ENCODE data around the gene TNIP1. TPM values are rescaled to one million over a fixed set of nuclear protein-coding genes. Genes with fewer than 3 reads are reported as not detected.

TNIP1 gene
- total RNA-seq, 2 experiments from 2014 or later: 388 to 401 TPM

- no peak for DNase-seq
- no peaks in the 10 kb centered on the region for H3K9me3 Mint-ChIP-seq
- no peaks in the 10 kb centered on the region for H3K27me3 Mint-ChIP-seq
- H3K36me3 Mint-ChIP-seq: peaks cover 82% of the 10 kb centered on the region
- intact Hi-C loops (cut with micrococcal nuclease): no loop called here
- no peak overlapping the region for H3K4me3 Mint-ChIP-seq
- ChIA-PET CTCF (interaction anchor here (0.9 to 4.8 kb wide), 3 partner anchors 9 to 41 kb away, joined by 3 to 21 read pairs (median 16); no protein-coding TSS in a partner anchor), POLR2A (interaction anchor here (1.3 kb wide), 1 partner anchor 10 kb away, joined by 4 read pairs; no protein-coding TSS in a partner anchor)
- peaks cover 87% of the 10 kb centered on the region for H3K4me1 Mint-ChIP-seq (ENCODE audit: low read depth)
- peak overlapping the region; percentile 90 for H3K27ac Mint-ChIP-seq
Observed at GRCh38 chr5:151074557-151074956, 6.3 kb downstream of the TNIP1 start.

GRCh38 chr5:151073280-151073679 lies 7.6 kb downstream of the TNIP1 start:
- H3K4me3 Mint-ChIP-seq: no peak overlapping the region
- intact Hi-C loops (cut with micrococcal nuclease): no loop called here

GRCh38 chr5:151072630-151073025 lies 8.2 kb downstream of the TNIP1 start:
- intact Hi-C loops (cut with micrococcal nuclease): no loop called here
- peak overlapping the region; percentile 63 for H3K27ac Mint-ChIP-seq
- H3K36me3 Mint-ChIP-seq: peaks cover 82% of the 10 kb centered on the region
- H3K4me3 Mint-ChIP-seq: no peak overlapping the region
- POLR2A ChIA-PET: interaction anchor here (0.6 to 0.9 kb wide), 2 partner anchors 8 to 42 kb away, joined by 3 to 5 read pairs; partner anchors contain the start of gene TNIP1
- H3K4me1 Mint-ChIP-seq (ENCODE audit: low read depth): peaks cover 94% of the 10 kb centered on the region
- no peaks in the 10 kb centered on the region for H3K27me3 Mint-ChIP-seq
- DNase-seq: no peak
- CTCF ChIA-PET: interaction anchor here (13.2 kb wide), 1 partner anchor 22 kb away, joined by 101 read pairs; no protein-coding TSS in a partner anchor
- no peaks in the 10 kb centered on the region for H3K9me3 Mint-ChIP-seq

More at GRCh38 chr5:151073280-151073679, 7.6 kb downstream of the TNIP1 start:
- Mint-ChIP-seq H3K27ac (no peak overlapping the region), H3K9me3 (no peaks in the 10 kb centered on the region), H3K36me3 (peaks cover 82% of the 10 kb centered on the region), H3K4me1 (ENCODE audit: low read depth) (peaks cover 94% of the 10 kb centered on the region), H3K27me3 (no peaks in the 10 kb centered on the region)
- no peak for DNase-seq
- ChIA-PET POLR2A (interaction anchor here (0.6 kb wide), 1 partner anchor 43 kb away, joined by 3 read pairs; no protein-coding TSS in a partner anchor), CTCF (interaction anchor here (4.8 to 13.2 kb wide), 2 partner anchors 23 to 43 kb away, joined by 21 to 101 read pairs; no protein-coding TSS in a partner anchor)

GRCh38 chr5:151071848-151072629 lies 8.8 kb downstream of the TNIP1 start:
- ChIA-PET CTCF (interaction anchor here (0.8 to 13.2 kb wide), 4 partner anchors 21 to 93 kb away, joined by 3 to 101 read pairs (median 5); no protein-coding TSS in a partner anchor), POLR2A (interaction anchor here (0.9 to 7.2 kb wide), 4 partner anchors 9 to 20 kb away, joined by 3 to 115 read pairs (median 5); partner anchors contain the start of gene TNIP1)
- no peaks in the 10 kb centered on the region for H3K27me3 Mint-ChIP-seq
- H3K9me3 Mint-ChIP-seq: no peaks in the 10 kb centered on the region
- DNase-seq: no peak
- peaks cover 94% of the 10 kb centered on the region for H3K4me1 Mint-ChIP-seq (ENCODE audit: low read depth)
- no peak overlapping the region for H3K4me3 Mint-ChIP-seq
- intact Hi-C loops (cut with micrococcal nuclease): no loop called here
- peak overlapping the region; percentile 63 for H3K27ac Mint-ChIP-seq
- peaks cover 82% of the 10 kb centered on the region for H3K36me3 Mint-ChIP-seq

- no peaks in the 10 kb centered on the region for H3K9me3 Mint-ChIP-seq
- CTCF ChIA-PET: interaction anchor here (0.9 to 13.2 kb wide), 4 partner anchors 12 to 94 kb away, joined by 3 to 101 read pairs (median 5); no protein-coding TSS in a partner anchor
Observed at GRCh38 chr5:151071021-151071420, 9.8 kb downstream of the TNIP1 start.

GRCh38 chr5:151070449-151070848 lies 10.4 kb downstream of the TNIP1 start:
- H3K27me3 Mint-ChIP-seq: no peaks in the 10 kb centered on the region
- H3K36me3 Mint-ChIP-seq: peaks cover 76% of the 10 kb centered on the region
- no peaks in the 10 kb centered on the region for H3K9me3 Mint-ChIP-seq
- CTCF ChIA-PET: interaction anchor here (0.9 to 13.2 kb wide), 6 partner anchors 8 to 94 kb away, joined by 3 to 101 read pairs (median 6); no protein-coding TSS in a partner anchor
- H3K27ac Mint-ChIP-seq: peak overlapping the region; percentile 64
- intact Hi-C loops (cut with micrococcal nuclease): no loop called here
- no peak for DNase-seq
- peaks cover 94% of the 10 kb centered on the region for H3K4me1 Mint-ChIP-seq (ENCODE audit: low read depth)
- POLR2A ChIA-PET: interaction anchor here (0.7 to 7.2 kb wide), 4 partner anchors 10 to 28 kb away, joined by 3 to 115 read pairs (median 4); partner anchors contain the start of gene TNIP1
- no peak overlapping the region for H3K4me3 Mint-ChIP-seq

More at GRCh38 chr5:151071021-151071420, 9.8 kb downstream of the TNIP1 start:
- intact Hi-C loops (cut with micrococcal nuclease): no loop called here
- Mint-ChIP-seq H3K36me3 (peaks cover 80% of the 10 kb centered on the region), H3K4me1 (ENCODE audit: low read depth) (peaks cover 94% of the 10 kb centered on the region), H3K4me3 (no peak overlapping the region), H3K27ac (peak overlapping the region; percentile 64), H3K27me3 (no peaks in the 10 kb centered on the region)
- no peak for DNase-seq
- POLR2A ChIA-PET: interaction anchor here (1.0 to 7.2 kb wide), 4 partner anchors 10 to 22 kb away, joined by 3 to 115 read pairs (median 4); partner anchors contain the start of gene TNIP1

- intact Hi-C loops (cut with micrococcal nuclease): loop anchor here (1.0 kb wide), 1 partner anchor 10 kb away; no protein-coding TSS in a partner anchor
- DNase-seq: peak; percentile 80
Observed at GRCh38 chr5:151068433-151069197, 12.2 kb downstream of the TNIP1 start.

GRCh38 chr5:151067632-151068432 lies 13.0 kb downstream of the TNIP1 start:
- Mint-ChIP-seq H3K9me3 (no peaks in the 10 kb centered on the region), H3K27me3 (no peaks in the 10 kb centered on the region), H3K4me3 (peak overlapping the region; percentile 60), H3K36me3 (peaks cover 80% of the 10 kb centered on the region), H3K4me1 (ENCODE audit: low read depth) (peaks cover 100% of the 10 kb centered on the region), H3K27ac (peak overlapping the region; percentile 94)
- CTCF ChIA-PET: interaction anchor here (0.7 to 13.2 kb wide), 6 partner anchors 11 to 97 kb away, joined by 3 to 101 read pairs (median 3); no protein-coding TSS in a partner anchor
- intact Hi-C loops (cut with micrococcal nuclease): no loop called here
- no peak for DNase-seq
- POLR2A ChIA-PET: interaction anchor here (0.7 to 7.2 kb wide), 2 partner anchors 13 to 27 kb away, joined by 3 to 115 read pairs; partner anchors contain the start of gene TNIP1

More at GRCh38 chr5:151068433-151069197, 12.2 kb downstream of the TNIP1 start:
- peaks cover 98% of the 10 kb centered on the region for H3K4me1 Mint-ChIP-seq (ENCODE audit: low read depth)
- peak overlapping the region; percentile 94 for H3K27ac Mint-ChIP-seq
- H3K27me3 Mint-ChIP-seq: no peaks in the 10 kb centered on the region
- POLR2A ChIA-PET: interaction anchor here (0.7 to 7.2 kb wide), 4 partner anchors 8 to 26 kb away, joined by 3 to 115 read pairs (median 3); partner anchors contain the start of gene TNIP1
- peak overlapping the region; percentile 60 for H3K4me3 Mint-ChIP-seq
- CTCF ChIA-PET: interaction anchor here (0.7 to 13.2 kb wide), 8 partner anchors 10 to 96 kb away, joined by 3 to 101 read pairs (median 4); partner anchors contain the start of gene TNIP1
- H3K9me3 Mint-ChIP-seq: no peaks in the 10 kb centered on the region
- H3K36me3 Mint-ChIP-seq: peaks cover 77% of the 10 kb centered on the region

- Mint-ChIP-seq H3K27ac (peak overlapping the region; percentile 94), H3K27me3 (no peaks in the 10 kb centered on the region), H3K36me3 (peaks cover 81% of the 10 kb centered on the region), H3K9me3 (no peaks in the 10 kb centered on the region), H3K4me3 (peak overlapping the region; percentile 27), H3K4me1 (ENCODE audit: low read depth) (peaks cover 100% of the 10 kb centered on the region)
- ChIA-PET POLR2A (interaction anchor here (1.3 to 7.2 kb wide), 3 partner anchors 14 to 24 kb away, joined by 4 to 115 read pairs (median 8); partner anchors contain the start of gene TNIP1), CTCF (interaction anchor here (1.0 to 13.2 kb wide), 4 partner anchors 16 to 98 kb away, joined by 3 to 101 read pairs (median 7); no protein-coding TSS in a partner anchor)
- peak; percentile 52 for DNase-seq
- intact Hi-C loops (cut with micrococcal nuclease): no loop called here
Observed at GRCh38 chr5:151066920-151067319, 13.9 kb downstream of the TNIP1 start.

GRCh38 chr5:151065609-151066008 lies 15.2 kb downstream of the TNIP1 start:
- POLR2A ChIA-PET: interaction anchor here (0.8 to 7.2 kb wide), 4 partner anchors 10 to 25 kb away, joined by 4 to 115 read pairs (median 6); partner anchors contain the start of gene TNIP1
- Mint-ChIP-seq H3K9me3 (no peaks in the 10 kb centered on the region), H3K27ac (peak overlapping the region; percentile 94), H3K4me1 (ENCODE audit: low read depth) (peaks cover 100% of the 10 kb centered on the region), H3K27me3 (no peaks in the 10 kb centered on the region), H3K36me3 (peaks cover 83% of the 10 kb centered on the region), H3K4me3 (peak overlapping the region; percentile 33)
- CTCF ChIA-PET: interaction anchor here (1.2 to 13.2 kb wide), 4 partner anchors 15 to 60 kb away, joined by 5 to 101 read pairs (median 10); no protein-coding TSS in a partner anchor
- intact Hi-C loops (cut with micrococcal nuclease): loop anchor here (1.0 kb wide), 1 partner anchor 13 kb away; no protein-coding TSS in a partner anchor
- no peak for DNase-seq

All from activated CD4-positive, alpha-beta memory T cell treated with anti-CD3 and anti-CD28 coated beads for 36 hours (primary cell).